Measurements from ENCODE around the gene GAB4. TPM values are rescaled to one million over a fixed set of nuclear protein-coding genes. Genes with fewer than 3 reads are reported as not detected.

Gene GAB4
- total RNA-seq, 2 experiments from 2014 or later, result not detected

- intact Hi-C loops (cut with micrococcal nuclease), result no loop called here
- H3K4me1 Mint-ChIP-seq (ENCODE audit: low read depth), result peaks cover 3% of the 10 kb centered on the region
- CTCF ChIA-PET, result no interaction called here
Observed at GRCh38 chr22:16973591-16974297, 34.3 kb downstream of the GAB4 start.

GRCh38 chr22:16972311-16972710, 35.7 kb downstream of the GAB4 start:
- POLR2A ChIA-PET, result no interaction called here
- intact Hi-C loops (cut with micrococcal nuclease), result no loop called here

More at GRCh38 chr22:16973591-16974297, 34.3 kb downstream of the GAB4 start:
- Mint-ChIP-seq H3K27me3 (peaks cover 34% of the 10 kb centered on the region), H3K27ac (no peak overlapping the region), H3K36me3 (no peaks in the 10 kb centered on the region), H3K9me3 (no peaks in the 10 kb centered on the region), H3K4me3 (no peak overlapping the region)
- DNase-seq, result no peak
- POLR2A ChIA-PET, result no interaction called here

GRCh38 chr22:16970446-16970845, 37.6 kb downstream of the GAB4 start:
- Mint-ChIP-seq H3K4me3 (no peak overlapping the region), H3K27ac (no peak overlapping the region), H3K9me3 (no peaks in the 10 kb centered on the region), H3K27me3 (peaks cover 22% of the 10 kb centered on the region), H3K4me1 (ENCODE audit: low read depth) (peaks cover 3% of the 10 kb centered on the region), H3K36me3 (no peaks in the 10 kb centered on the region)
- intact Hi-C loops (cut with micrococcal nuclease), result no loop called here
- peak; percentile 18 for DNase-seq
- POLR2A ChIA-PET, result no interaction called here
- CTCF ChIA-PET, result no interaction called here

More at GRCh38 chr22:16972311-16972710, 35.7 kb downstream of the GAB4 start:
- no peaks in the 10 kb centered on the region for H3K9me3 Mint-ChIP-seq
- peaks cover 3% of the 10 kb centered on the region for H3K4me1 Mint-ChIP-seq (ENCODE audit: low read depth)
- DNase-seq, result no peak
- H3K27ac Mint-ChIP-seq, result no peak overlapping the region
- CTCF ChIA-PET, result no interaction called here
- peaks cover 34% of the 10 kb centered on the region for H3K27me3 Mint-ChIP-seq
- no peak overlapping the region for H3K4me3 Mint-ChIP-seq
- H3K36me3 Mint-ChIP-seq, result no peaks in the 10 kb centered on the region

GRCh38 chr22:16969508-16970327, 38.3 kb downstream of the GAB4 start:
- peaks cover 3% of the 10 kb centered on the region for H3K4me1 Mint-ChIP-seq (ENCODE audit: low read depth)
- no peaks in the 10 kb centered on the region for H3K9me3 Mint-ChIP-seq
- no peak overlapping the region for H3K27ac Mint-ChIP-seq
- H3K4me3 Mint-ChIP-seq, result no peak overlapping the region
- intact Hi-C loops (cut with micrococcal nuclease), result no loop called here
- CTCF ChIA-PET, result no interaction called here
- no peak for DNase-seq
- H3K27me3 Mint-ChIP-seq, result peaks cover 20% of the 10 kb centered on the region
- H3K36me3 Mint-ChIP-seq, result no peaks in the 10 kb centered on the region
- POLR2A ChIA-PET, result no interaction called here

- Mint-ChIP-seq H3K9me3 (no peaks in the 10 kb centered on the region), H3K4me3 (no peak overlapping the region), H3K27ac (no peak overlapping the region), H3K4me1 (ENCODE audit: low read depth) (peaks cover 3% of the 10 kb centered on the region), H3K27me3 (peaks cover 12% of the 10 kb centered on the region), H3K36me3 (no peaks in the 10 kb centered on the region)
- DNase-seq, result no peak
- POLR2A ChIA-PET, result no interaction called here
- intact Hi-C loops (cut with micrococcal nuclease), result no loop called here
- CTCF ChIA-PET, result no interaction called here
Observed at GRCh38 chr22:16968218-16968595, 39.8 kb downstream of the GAB4 start.

GRCh38 chr22:16967453-16968217, 40.4 kb downstream of the GAB4 start:
- H3K27ac Mint-ChIP-seq, result no peak overlapping the region
- peaks cover 3% of the 10 kb centered on the region for H3K4me1 Mint-ChIP-seq (ENCODE audit: low read depth)
- no peak for DNase-seq
- ChIA-PET CTCF (no interaction called here), POLR2A (no interaction called here)
- peaks cover 9% of the 10 kb centered on the region for H3K27me3 Mint-ChIP-seq
- intact Hi-C loops (cut with micrococcal nuclease), result no loop called here
- no peak overlapping the region for H3K4me3 Mint-ChIP-seq
- H3K36me3 Mint-ChIP-seq, result no peaks in the 10 kb centered on the region
- H3K9me3 Mint-ChIP-seq, result no peaks in the 10 kb centered on the region

GRCh38 chr22:16966251-16966650, 41.8 kb downstream of the GAB4 start:
- H3K9me3 Mint-ChIP-seq, result no peaks in the 10 kb centered on the region
- intact Hi-C loops (cut with micrococcal nuclease), result no loop called here

GRCh38 chr22:16965560-16965959, 42.5 kb downstream of the GAB4 start:
- Mint-ChIP-seq H3K4me1 (ENCODE audit: low read depth) (peaks cover 3% of the 10 kb centered on the region), H3K27me3 (peaks cover 3% of the 10 kb centered on the region), H3K27ac (no peak overlapping the region), H3K36me3 (no peaks in the 10 kb centered on the region), H3K9me3 (no peaks in the 10 kb centered on the region), H3K4me3 (no peak overlapping the region)
- DNase-seq, result no peak
- ChIA-PET POLR2A (no interaction called here), CTCF (no interaction called here)
- intact Hi-C loops (cut with micrococcal nuclease), result no loop called here

More at GRCh38 chr22:16966251-16966650, 41.8 kb downstream of the GAB4 start:
- no peak overlapping the region for H3K4me3 Mint-ChIP-seq
- ChIA-PET CTCF (no interaction called here), POLR2A (no interaction called here)
- no peaks in the 10 kb centered on the region for H3K36me3 Mint-ChIP-seq
- peaks cover 3% of the 10 kb centered on the region for H3K27me3 Mint-ChIP-seq
- no peak overlapping the region for H3K27ac Mint-ChIP-seq
- peaks cover 3% of the 10 kb centered on the region for H3K4me1 Mint-ChIP-seq (ENCODE audit: low read depth)
- no peak for DNase-seq

- no peaks in the 10 kb centered on the region for H3K36me3 Mint-ChIP-seq
- ChIA-PET POLR2A (no interaction called here), CTCF (no interaction called here)
- intact Hi-C loops (cut with micrococcal nuclease), result no loop called here
- H3K27ac Mint-ChIP-seq, result no peak overlapping the region
- no peak for DNase-seq
- no peaks in the 10 kb centered on the region for H3K9me3 Mint-ChIP-seq
- no peaks in the 10 kb centered on the region for H3K27me3 Mint-ChIP-seq
- H3K4me3 Mint-ChIP-seq, result no peak overlapping the region
- H3K4me1 Mint-ChIP-seq (ENCODE audit: low read depth), result no peaks in the 10 kb centered on the region
Observed at GRCh38 chr22:16965083-16965482, 42.9 kb downstream of the GAB4 start.

- intact Hi-C loops (cut with micrococcal nuclease), result no loop called here
- H3K36me3 Mint-ChIP-seq, result no peaks in the 10 kb centered on the region
- DNase-seq, result no peak
- H3K4me1 Mint-ChIP-seq (ENCODE audit: low read depth), result no peaks in the 10 kb centered on the region
- CTCF ChIA-PET, result no interaction called here
- no peaks in the 10 kb centered on the region for H3K27me3 Mint-ChIP-seq
- no peak overlapping the region for H3K27ac Mint-ChIP-seq
- no peaks in the 10 kb centered on the region for H3K9me3 Mint-ChIP-seq
- POLR2A ChIA-PET, result no interaction called here
- H3K4me3 Mint-ChIP-seq, result no peak overlapping the region
Observed at GRCh38 chr22:16964366-16964765, 43.7 kb downstream of the GAB4 start.

GRCh38 chr22:16963189-16963945, 44.7 kb downstream of the GAB4 start:
- POLR2A ChIA-PET, result no interaction called here
- H3K9me3 Mint-ChIP-seq, result no peaks in the 10 kb centered on the region
- intact Hi-C loops (cut with micrococcal nuclease), result no loop called here
- H3K4me1 Mint-ChIP-seq (ENCODE audit: low read depth), result no peaks in the 10 kb centered on the region
- no peak overlapping the region for H3K27ac Mint-ChIP-seq
- H3K4me3 Mint-ChIP-seq, result no peak overlapping the region
- CTCF ChIA-PET, result no interaction called here
- H3K27me3 Mint-ChIP-seq, result no peaks in the 10 kb centered on the region
- H3K36me3 Mint-ChIP-seq, result no peaks in the 10 kb centered on the region
- DNase-seq, result no peak

GRCh38 chr22:16962501-16962900, 45.5 kb downstream of the GAB4 start:
- Mint-ChIP-seq H3K9me3 (no peaks in the 10 kb centered on the region), H3K27me3 (no peaks in the 10 kb centered on the region), H3K4me1 (ENCODE audit: low read depth) (no peaks in the 10 kb centered on the region), H3K4me3 (no peak overlapping the region), H3K36me3 (no peaks in the 10 kb centered on the region), H3K27ac (no peak overlapping the region)
- CTCF ChIA-PET, result no interaction called here
- no peak for DNase-seq
- POLR2A ChIA-PET, result no interaction called here
- intact Hi-C loops (cut with micrococcal nuclease), result no loop called here
